ENCODE results near the gene ARHGAP35.

ARHGAP35 gene

DNA sequence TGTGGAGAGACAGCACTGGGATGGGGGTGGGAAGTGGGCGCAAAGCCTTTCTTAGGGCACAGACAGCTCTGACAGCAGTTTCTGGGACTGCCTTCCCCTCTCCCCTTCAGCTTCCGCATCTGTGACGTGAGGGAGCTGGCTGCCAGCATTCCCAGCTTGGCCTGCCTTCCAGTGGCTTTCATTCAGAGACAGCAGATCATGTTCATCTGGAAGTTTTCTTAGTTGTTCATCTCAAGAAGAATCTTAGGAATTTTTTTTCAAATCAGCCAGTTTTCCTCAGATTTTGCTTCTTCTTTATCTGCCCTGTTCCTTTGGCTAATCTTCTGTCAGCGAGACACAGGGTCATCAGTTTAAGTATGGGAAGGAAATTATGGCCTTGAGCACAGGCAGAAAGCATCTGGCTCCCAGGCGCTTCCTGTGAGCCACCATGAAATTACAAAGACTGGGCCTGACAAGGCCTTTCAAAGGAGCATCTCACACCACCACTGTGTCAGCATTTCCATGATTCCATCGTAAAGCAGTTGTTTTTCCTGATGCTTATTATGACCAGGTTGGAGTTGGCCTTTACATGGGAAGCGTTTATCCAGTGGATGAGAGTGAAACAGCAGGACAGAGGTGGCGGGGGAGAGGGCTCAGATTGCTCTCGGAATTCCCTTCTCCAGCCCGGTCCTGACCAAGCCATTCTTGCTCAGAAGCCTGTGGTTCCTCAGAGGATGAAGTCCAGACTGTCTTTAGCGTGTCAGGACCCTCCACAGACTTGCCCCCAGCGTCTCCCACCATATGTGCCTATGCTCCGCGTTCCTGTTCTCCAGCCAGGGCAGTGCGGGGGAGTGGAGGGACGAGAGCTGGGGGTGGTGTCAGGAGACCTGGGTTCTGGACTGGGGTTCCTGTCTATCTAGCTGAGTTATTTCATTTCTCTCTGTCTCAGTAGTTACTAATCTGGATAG, 43.6 kb downstream of the ARHGAP35 start:
- DNase-seq (ENCODE audit: low read depth), result peak; percentile 42

GRCh38 chr19:46906221-46906620, 45.4 kb downstream of the ARHGAP35 start:
- no peak for DNase-seq (ENCODE audit: low read depth)

- DNase-seq (ENCODE audit: low read depth), result no peak
Observed at GRCh38 chr19:46907880-46908279, 47.1 kb downstream of the ARHGAP35 start.

- DNase-seq (ENCODE audit: low read depth), result no peak
Observed at GRCh38 chr19:46909356-46909755, 48.6 kb downstream of the ARHGAP35 start.
